ENCODE measurements around the gene ATXN10.

GRCh38 chr22:45704648-45705047, 33.0 kb downstream of the ATXN10 start:
- TF ChIP-seq BRCA1 (IDR thresholded peaks at IDR 0.05; ENCODE audit: low read depth, low read length) (no peak), CTCF (IDR thresholded peaks at IDR 0.05; ENCODE audit: control extremely low read depth in 1 of 3, insufficient read depth in 1 of 3, low read depth in 1 of 3, low read length in 3 of 3) (no peak), MAX (IDR thresholded peaks at IDR 0.05) (no peak)

Data from H1 (cell line).